Trophoblast cell (in vitro differentiated cells and primary cell): ENCODE measurements around the gene CXCL5.

ENCODE experiments used
- DNase-seq, 2 donors: peaks; one replicate each; pipeline ENCODE4 v3.0.0-alpha.2; 2016
- H2AFZ ChIP-seq: 2 replicates; pipeline ENCODE4 v1.6.1; 2013; ENCODE audit warnings: low read length, moderate library complexity, mild to moderate bottlenecking; ENCODE audit not compliant: insufficient read depth, poor library complexity
- H2AK5ac ChIP-seq: 2 replicates; pipeline ENCODE4 v1.6.1; 2013; ENCODE audit warnings: mild to moderate bottlenecking, low read length
- H2BK120ac ChIP-seq: 2 replicates; pipeline ENCODE4 v1.6.1; 2013; ENCODE audit warnings: low read length, mild to moderate bottlenecking, moderate library complexity; ENCODE audit not compliant: insufficient read depth, poor library complexity
- H2BK12ac ChIP-seq: 2 replicates; pipeline ENCODE4 v1.6.1; 2013; ENCODE audit warnings: mild to moderate bottlenecking, low read length, moderate library complexity
- H2BK5ac ChIP-seq: 2 replicates; pipeline ENCODE4 v1.6.1; 2013; ENCODE audit warnings: low read length, low read depth, moderate library complexity, mild to moderate bottlenecking; ENCODE audit not compliant: poor library complexity
- H3K14ac ChIP-seq: 2 replicates; pipeline ENCODE4 v1.6.1; 2013; ENCODE audit warnings: mild to moderate bottlenecking, low read length
- H3K18ac ChIP-seq: 2 replicates; pipeline ENCODE4 v1.6.1; 2013; ENCODE audit warnings: mild to moderate bottlenecking, low read length
- H3K23ac ChIP-seq: 2 replicates; pipeline ENCODE4 v1.6.1; 2013; ENCODE audit warnings: low read length
- H3K27ac ChIP-seq: 2 replicates; pipeline ENCODE4 v1.5.1; 2013; ENCODE audit warnings: low read depth, mild to moderate bottlenecking, inconsistent platforms, low read length, moderate library complexity
- H3K27me3 ChIP-seq: 2 replicates; pipeline ENCODE4 v1.6.1; 2013; ENCODE audit warnings: inconsistent platforms, mild to moderate bottlenecking, low read length, moderate library complexity; ENCODE audit not compliant: insufficient read depth
- H3K36me3 ChIP-seq, 2 experiments: 1 replicate in 1 of 2; 2 replicates in 1 of 2; pipeline ENCODE4 v1.6.1; 2013; ENCODE audit warnings: low read length in 2 of 2, mild to moderate bottlenecking in 2 of 2, moderate library complexity in 1 of 2; ENCODE audit not compliant: insufficient read depth in 2 of 2, control insufficient read depth in 1 of 2
- H3K4ac ChIP-seq: 2 replicates; pipeline ENCODE4 v1.6.1; 2013; ENCODE audit warnings: low read depth, mild to moderate bottlenecking, low read length, moderate library complexity
- H3K4me1 ChIP-seq, 2 experiments: 1 replicate in 1 of 2; 2 replicates in 1 of 2; pipeline ENCODE4 v1.6.1; 2013; ENCODE audit warnings: low read length in 2 of 2, mild to moderate bottlenecking in 2 of 2, moderate library complexity in 1 of 2; ENCODE audit not compliant: insufficient read depth in 2 of 2, control insufficient read depth in 1 of 2
- H3K4me2 ChIP-seq: 2 replicates; pipeline ENCODE4 v1.6.1; 2013; ENCODE audit warnings: inconsistent platforms, mild to moderate bottlenecking, low read length, moderate library complexity
- H3K4me3 ChIP-seq: 2 replicates; pipeline ENCODE4 v1.5.1; 2013; ENCODE audit warnings: mild to moderate bottlenecking, low read depth, low read length, inconsistent platforms
- H3K79me1 ChIP-seq: one replicate; pipeline ENCODE4 v1.6.1; 2013; ENCODE audit warnings: low read length
- H3K79me2 ChIP-seq: 2 replicates; pipeline ENCODE4 v1.6.1; 2013; ENCODE audit warnings: low read length, mild to moderate bottlenecking; ENCODE audit not compliant: control insufficient read depth, insufficient read depth, poor library complexity
- H3K9ac ChIP-seq: 2 replicates; pipeline ENCODE4 v1.6.1; 2013; ENCODE audit warnings: mild to moderate bottlenecking, low read length
- H3K9me3 ChIP-seq: 2 replicates; pipeline ENCODE4 v1.6.1; 2013; ENCODE audit warnings: low read depth, mild to moderate bottlenecking, control low read depth, inconsistent platforms, low read length; ENCODE audit not compliant: insufficient read depth
- H4K12ac ChIP-seq: 2 replicates; pipeline ENCODE4 v1.6.1; 2013; ENCODE audit warnings: low read depth, mild to moderate bottlenecking, low read length, moderate library complexity
- H4K8ac ChIP-seq: 2 replicates; pipeline ENCODE4 v1.6.1; 2013; ENCODE audit warnings: low read depth, mild to moderate bottlenecking, low read length, moderate library complexity
- H4K91ac ChIP-seq: one replicate; pipeline ENCODE4 v1.6.1; 2013; ENCODE audit warnings: low read depth, mild to moderate bottlenecking, low read length, moderate library complexity
- WGBS: extraction: QIAGEN DNeasy Blood & Tissue Kit; methylation state at CpG from one replicate; pipeline ENCODE4 v1.1.7; 2013; ENCODE audit warnings: missing lambda C conversion rate; ENCODE audit not compliant: insufficient read length, insufficient coverage; ENCODE audit errors: extremely low coverage; 5-methylcytosine and 5-hydroxymethylcytosine counted together

Gene CXCL5

DNA sequence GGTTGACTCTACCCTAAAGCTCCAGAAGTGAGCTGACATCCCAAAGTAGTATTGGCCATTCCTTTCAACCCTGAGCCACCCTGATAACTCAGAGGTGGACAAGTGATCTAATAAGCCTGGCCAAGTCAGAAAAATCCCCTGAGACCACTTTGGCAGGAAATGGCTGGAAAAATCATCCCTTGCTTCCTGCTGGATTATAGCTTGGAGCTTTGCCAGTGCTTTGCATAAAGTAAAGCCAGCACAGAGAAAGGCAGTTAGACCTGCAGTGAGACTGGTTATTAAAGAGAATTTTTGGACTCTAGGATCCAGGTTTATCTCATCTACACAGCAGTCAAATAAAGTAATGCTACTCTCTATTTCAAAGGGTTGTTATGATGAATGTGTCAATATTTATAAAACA is 33.6 kb upstream of the CXCL5 start:
- H3K4me1 ChIP-seq: no peaks in the 10 kb centered on the region
- no peaks in the 10 kb centered on the region for H3K27me3 ChIP-seq
- no peak overlapping the region for H3K27ac ChIP-seq
- H2BK5ac ChIP-seq: no peak overlapping the region
- H3K79me1 ChIP-seq: no peaks in the 10 kb centered on the region
- no peak overlapping the region for H3K4me3 ChIP-seq
- no peak overlapping the region for H3K18ac ChIP-seq
- no peak overlapping the region for H3K23ac ChIP-seq
- no peak for DNase-seq
- H3K14ac ChIP-seq: no peak overlapping the region
- H2BK120ac ChIP-seq: no peak overlapping the region
- H3K9me3 ChIP-seq: no peaks in the 10 kb centered on the region
- no peak overlapping the region for H4K12ac ChIP-seq
- no peak overlapping the region for H3K4me2 ChIP-seq
- H4K91ac ChIP-seq: no peak overlapping the region
- no peak overlapping the region for H4K8ac ChIP-seq
- H2AFZ ChIP-seq: no peak overlapping the region
- no peak overlapping the region for H2AK5ac ChIP-seq
- H3K9ac ChIP-seq: no peak overlapping the region
- no peaks in the 10 kb centered on the region for H3K79me2 ChIP-seq
- H3K36me3 ChIP-seq: no peaks in the 10 kb centered on the region
- H3K4ac ChIP-seq: no peak overlapping the region
- H2BK12ac ChIP-seq: no peak overlapping the region

GRCh38 chr4:74031576-74031975 is 33.1 kb upstream of the CXCL5 start:
- DNase-seq: no peak
- Histone ChIP-seq H3K27ac (no peak overlapping the region), H3K4me2 (no peak overlapping the region), H3K36me3 (no peaks in the 10 kb centered on the region), H3K27me3 (no peaks in the 10 kb centered on the region), H3K23ac (no peak overlapping the region), H3K9me3 (no peaks in the 10 kb centered on the region), H3K4ac (no peak overlapping the region), H4K91ac (no peak overlapping the region), H3K18ac (no peak overlapping the region), H4K12ac (no peak overlapping the region), H3K79me2 (no peaks in the 10 kb centered on the region), H3K4me3 (no peak overlapping the region), H2BK5ac (no peak overlapping the region), H3K14ac (no peak overlapping the region), H4K8ac (no peak overlapping the region), H2BK12ac (no peak overlapping the region), H3K4me1 (no peaks in the 10 kb centered on the region), H3K79me1 (no peaks in the 10 kb centered on the region), H2BK120ac (no peak overlapping the region), H2AK5ac (no peak overlapping the region), H2AFZ (no peak overlapping the region), H3K9ac (no peak overlapping the region)

GRCh38 chr4:74030285-74030684 is 31.8 kb upstream of the CXCL5 start:
- Histone ChIP-seq H3K36me3 (no peaks in the 10 kb centered on the region), H3K4me2 (no peak overlapping the region), H3K4me1 (no peaks in the 10 kb centered on the region), H3K79me1 (no peaks in the 10 kb centered on the region), H2BK5ac (no peak overlapping the region), H3K4me3 (no peak overlapping the region), H3K9ac (no peak overlapping the region), H3K14ac (no peak overlapping the region), H2AFZ (no peak overlapping the region), H4K8ac (no peak overlapping the region), H3K9me3 (no peaks in the 10 kb centered on the region), H3K18ac (no peak overlapping the region), H3K27ac (no peak overlapping the region), H3K27me3 (no peaks in the 10 kb centered on the region), H2AK5ac (no peak overlapping the region), H4K12ac (no peak overlapping the region), H3K4ac (no peak overlapping the region), H2BK120ac (no peak overlapping the region), H3K79me2 (no peaks in the 10 kb centered on the region), H4K91ac (no peak overlapping the region), H3K23ac (no peak overlapping the region), H2BK12ac (no peak overlapping the region)
- no peak for DNase-seq

DNA sequence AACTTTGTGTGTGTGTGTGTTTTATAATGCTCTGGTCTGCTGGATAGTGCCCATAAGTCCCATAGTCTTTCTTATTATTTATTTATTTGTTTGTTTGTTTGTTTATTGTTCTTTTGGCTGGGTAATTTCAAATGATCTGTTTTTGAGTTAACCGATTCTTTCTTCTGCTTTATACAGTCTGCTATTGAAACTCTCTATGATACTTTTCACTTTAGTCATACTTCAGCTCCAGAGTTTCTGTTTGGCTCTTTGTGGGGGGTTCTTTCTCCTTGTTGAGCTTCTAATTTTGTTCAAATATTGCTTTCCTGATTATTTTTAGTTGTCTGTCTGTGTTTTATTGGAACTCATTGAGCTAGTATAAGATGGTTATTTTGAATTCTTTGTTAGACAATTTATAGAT is 30.0 kb upstream of the CXCL5 start:
- Histone ChIP-seq H4K8ac (no peak overlapping the region), H3K79me1 (no peaks in the 10 kb centered on the region), H4K12ac (no peak overlapping the region), H3K79me2 (no peaks in the 10 kb centered on the region), H3K27me3 (no peaks in the 10 kb centered on the region), H3K36me3 (no peaks in the 10 kb centered on the region), H2AK5ac (no peak overlapping the region), H2BK5ac (no peak overlapping the region), H3K4me1 (no peaks in the 10 kb centered on the region), H3K27ac (no peak overlapping the region), H4K91ac (no peak overlapping the region), H3K4me2 (no peak overlapping the region), H3K9ac (no peak overlapping the region), H3K4ac (no peak overlapping the region), H2BK12ac (no peak overlapping the region), H2BK120ac (no peak overlapping the region), H3K14ac (no peak overlapping the region), H3K23ac (no peak overlapping the region), H3K9me3 (no peaks in the 10 kb centered on the region), H2AFZ (no peak overlapping the region), H3K4me3 (no peak overlapping the region), H3K18ac (no peak overlapping the region)
- WGBS: no CpG with 5 or more reads among the region's 1 CpG
- DNase-seq: no peak

GRCh38 chr4:74023709-74024108 is 25.2 kb upstream of the CXCL5 start:
- H3K9me3 ChIP-seq: no peaks in the 10 kb centered on the region
- H2BK120ac ChIP-seq: no peak overlapping the region
- H3K23ac ChIP-seq: no peak overlapping the region
- H3K4ac ChIP-seq: no peak overlapping the region
- no peak overlapping the region for H3K18ac ChIP-seq
- H3K27ac ChIP-seq: no peak overlapping the region
- no peaks in the 10 kb centered on the region for H3K27me3 ChIP-seq
- no peak overlapping the region for H3K4me2 ChIP-seq
- no peaks in the 10 kb centered on the region for H3K79me2 ChIP-seq
- H2AK5ac ChIP-seq: no peak overlapping the region
- H4K8ac ChIP-seq: no peak overlapping the region
- no peak overlapping the region for H3K9ac ChIP-seq
- no peaks in the 10 kb centered on the region for H3K36me3 ChIP-seq
- H3K79me1 ChIP-seq: no peaks in the 10 kb centered on the region
- H2BK12ac ChIP-seq: no peak overlapping the region
- H4K12ac ChIP-seq: no peak overlapping the region
- no peak for DNase-seq
- H4K91ac ChIP-seq: no peak overlapping the region
- no peak overlapping the region for H2BK5ac ChIP-seq
- H2AFZ ChIP-seq: no peak overlapping the region
- no peak overlapping the region for H3K4me3 ChIP-seq
- no peak overlapping the region for H3K14ac ChIP-seq
- no CpG with 5 or more reads among the region's 2 CpGs for WGBS
- H3K4me1 ChIP-seq: no peaks in the 10 kb centered on the region
